HepG2 (cell line): Measurements from ENCODE around the gene POLR3K. TPM values are rescaled to one million over a fixed set of nuclear protein-coding genes. Genes with fewer than 3 reads are reported as not detected.

Source experiments
- CBX5 ChIP-seq: sonication (generic); formaldehyde crosslinking; IDR thresholded peaks from 2 replicates; pipeline ENCODE4 v1.4.0; 2020; ENCODE audit warnings: missing genetic modification reagents, borderline replicate concordance
- EEA1 ChIP-seq: sonication (generic); formaldehyde crosslinking; IDR thresholded peaks from 2 replicates; pipeline ENCODE4 v1.5.1; 2020; ENCODE audit warnings: mild to moderate bottlenecking, missing genetic modification reagents, borderline replicate concordance
- FOXJ3 ChIP-seq: sonication (generic); formaldehyde crosslinking; IDR thresholded peaks from 2 replicates; pipeline ENCODE4 v1.4.0; 2020; ENCODE audit warnings: missing genetic modification reagents, mild to moderate bottlenecking, borderline replicate concordance
- HNF4A ChIP-seq: sonication (generic); formaldehyde crosslinking; IDR thresholded peaks from 2 replicates; pipeline ENCODE4 v1.4.0; 2020; ENCODE audit warnings: missing genetic modification reagents
- HNRNPH1 ChIP-seq: fragments of 200-400 bp; formaldehyde crosslinking; optimal IDR thresholded peaks from 2 replicates; pipeline ENCODE3; 2017; ENCODE audit warnings: mild to moderate bottlenecking, low read depth, low read length
- KDM5A ChIP-seq: fragments of 200-600 bp; sonication (generic); IDR thresholded peaks from 2 replicates; pipeline ENCODE4 v1.7.0; 2018; ENCODE audit warnings: antibody characterized with exemption, mild to moderate bottlenecking, low read length, borderline replicate concordance
- MED1 ChIP-seq: sonication (generic); formaldehyde crosslinking; IDR thresholded peaks from 2 replicates; pipeline ENCODE4 v1.4.0; 2020; ENCODE audit warnings: missing genetic modification reagents
- MED8 ChIP-seq: sonication (generic); formaldehyde crosslinking; IDR thresholded peaks from 2 replicates; pipeline ENCODE4 v1.8.1; 2023; ENCODE audit warnings: mild to moderate bottlenecking, missing genetic modification reagents; ENCODE audit not compliant: insufficient replicate concordance
- NFIB ChIP-seq: sonication (generic); formaldehyde crosslinking; IDR thresholded peaks from 2 replicates; pipeline ENCODE4 v1.9.0; 2021; ENCODE audit warnings: missing genetic modification reagents, mild to moderate bottlenecking, borderline replicate concordance
- RCOR2 ChIP-seq: IDR thresholded peaks from 2 replicates; pipeline ENCODE4 v1.6.1; 2016; ENCODE audit warnings: missing biosample characterization, missing genetic modification reagents
- REL ChIP-seq: sonication (generic); formaldehyde crosslinking; conservative IDR thresholded peaks from 2 replicates; pipeline ENCODE4 v1.8.0; 2022; ENCODE audit warnings: mild to moderate bottlenecking, missing genetic modification reagents, moderate library complexity
- REPIN1 ChIP-seq: sonication (generic); formaldehyde crosslinking; IDR thresholded peaks from 2 replicates; pipeline ENCODE4 v1.8.0; 2022; ENCODE audit warnings: missing genetic modification reagents, low read depth, mild to moderate bottlenecking, borderline replicate concordance
- RNF2 ChIP-seq: fragments of 450-650 bp; conservative IDR thresholded peaks from 2 replicates; pipeline ENCODE4 v1.6.1; 2016; ENCODE audit warnings: low read depth
- SIN3A ChIP-seq: IDR thresholded peaks from 2 replicates; pipeline ENCODE4 v1.6.1; 2011; ENCODE audit warnings: low read depth, mild to moderate bottlenecking, control low read depth, low read length, borderline replicate concordance
- SUZ12 ChIP-seq: fragments of 150-350 bp; IDR thresholded peaks from 2 replicates; pipeline ENCODE4 v1.6.1; 2014; ENCODE audit warnings: low read depth, low read length
- XBP1 ChIP-seq: sonication (generic); formaldehyde crosslinking; IDR thresholded peaks from 2 replicates; pipeline ENCODE4 v1.5.0; 2020; ENCODE audit warnings: missing genetic modification reagents
- ZFP90 ChIP-seq: sonication (generic); formaldehyde crosslinking; IDR thresholded peaks from 2 replicates; pipeline ENCODE4 v1.8.0; 2022; ENCODE audit warnings: missing genetic modification reagents, mild to moderate bottlenecking, inconsistent platforms, borderline replicate concordance
- ZKSCAN1 ChIP-seq: fragments of 150-350 bp; IDR thresholded peaks from 2 replicates; pipeline ENCODE4 v1.6.1; 2014; ENCODE audit warnings: low read length
- ZNF367 ChIP-seq: sonication (generic); formaldehyde crosslinking; IDR thresholded peaks from 2 replicates; pipeline ENCODE4 v1.4.0; 2020; ENCODE audit warnings: missing genetic modification reagents, borderline replicate concordance
- polyA plus RNA-seq, 8 experiments: library from polyadenylated mRNA; depleted of rRNA in 3 of 8; stranded (reverse) in 7 of 8; unstranded in 1 of 8; fragments of >200 nt; fragmentation: Illumina TruSeq in 4 of 8; extraction: Trizol in 4 of 8; gene quantifications; 2 replicates each; pipeline versions ENCODE4 v1.2.1 to v1.2.3, GENCODE V29; 2011 to 2016; ENCODE audit warnings: low read depth in 4 of 8, missing spikeins in 1 of 8, mixed read lengths in 1 of 8; ENCODE audit not compliant: insufficient read depth in 1 of 8
- total RNA-seq, 5 experiments: library from RNA; depleted of rRNA; stranded (reverse); fragments of >200 nt; fragmentation: Illumina TruSeq; extraction: Trizol; gene quantifications; 2 replicates each; pipeline ENCODE4 v1.2.3, GENCODE V29; 2016; ENCODE audit warnings: low read depth in 1 of 5
- TF ChIP-seq, protein P1 (sequence below): sonication (generic); formaldehyde crosslinking; IDR thresholded peaks from 2 replicates; pipeline ENCODE4 v1.8.1; 2022; ENCODE audit warnings: mild to moderate bottlenecking, missing genetic modification reagents
- TF ChIP-seq, protein P2 (sequence below): sonication (generic); formaldehyde crosslinking; IDR thresholded peaks from 2 replicates; pipeline ENCODE4 v1.5.0; 2020; ENCODE audit warnings: missing genetic modification reagents
- TF ChIP-seq, protein P3 (sequence below): sonication (generic); formaldehyde crosslinking; IDR thresholded peaks from 2 replicates; pipeline ENCODE4 v1.4.0; 2020; ENCODE audit warnings: missing genetic modification reagents
- TF ChIP-seq, protein P4 (sequence below): sonication (generic); formaldehyde crosslinking; IDR thresholded peaks from 2 replicates; pipeline ENCODE4 v1.4.0; 2020; ENCODE audit warnings: missing genetic modification reagents
- TF ChIP-seq, protein P5 (sequence below): sonication (generic); formaldehyde crosslinking; IDR thresholded peaks from 2 replicates; pipeline ENCODE4 v1.5.0; 2020; ENCODE audit warnings: missing genetic modification reagents
- TF ChIP-seq, protein P6 (sequence below): sonication (generic); formaldehyde crosslinking; IDR thresholded peaks from 2 replicates; pipeline ENCODE4 v1.5.0; 2020; ENCODE audit warnings: missing genetic modification reagents

POLR3K gene
- total and polyA plus RNA-seq, 2 of the 13 experiments (the other 11 are each of a cell fraction or from before 2014, with no cell fraction given), result 14.8 to 18.8 TPM

DNA sequence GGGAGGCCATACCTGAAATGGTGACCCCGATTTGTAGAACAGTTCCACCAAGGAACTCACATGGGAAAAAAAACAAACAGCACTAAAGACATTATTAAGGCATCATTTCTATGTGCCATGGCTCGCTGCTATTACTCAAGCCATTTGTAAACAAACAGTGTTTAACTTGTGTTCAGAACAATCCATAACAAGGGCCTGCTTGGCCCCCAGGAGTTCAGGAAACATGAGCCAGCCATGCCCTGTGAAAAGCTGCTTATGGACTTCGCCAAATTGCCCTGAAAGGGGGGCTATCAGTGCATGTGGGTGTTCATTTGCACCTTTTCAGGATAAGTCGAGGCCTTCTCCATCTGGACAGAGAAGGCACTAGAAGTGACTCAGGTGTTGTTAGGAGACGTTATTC is 8.0 kb downstream of the POLR3K start (continued):
- TF ChIP-seq NFIB (CRISPR knock-in tag) (no peak), KDM5A (no peak), ZNF367 (CRISPR knock-in tag) (no peak), HNRNPH1 (no peak), REL (CRISPR knock-in tag) (no peak), RCOR2 (CRISPR knock-in tag) (no peak), EEA1 (CRISPR knock-in tag) (no peak), REPIN1 (CRISPR knock-in tag) (no peak), SIN3A (no peak), RNF2 (no peak), XBP1 (no peak), ZKSCAN1 (no peak), FOXJ3 (CRISPR knock-in tag) (no peak; the same call in 1 of the 2 replicates), SUZ12 (no peak), CBX5 (CRISPR knock-in tag) (no peak), MED8 (CRISPR knock-in tag) (no peak), ZFP90 (no peak), MED1 (CRISPR knock-in tag) (0 out of 2 replicates have a peak, but pooled peaks have one; percentile 29), HNF4A (CRISPR knock-in tag) (no peak)
- TF ChIP-seq, protein P1, sequence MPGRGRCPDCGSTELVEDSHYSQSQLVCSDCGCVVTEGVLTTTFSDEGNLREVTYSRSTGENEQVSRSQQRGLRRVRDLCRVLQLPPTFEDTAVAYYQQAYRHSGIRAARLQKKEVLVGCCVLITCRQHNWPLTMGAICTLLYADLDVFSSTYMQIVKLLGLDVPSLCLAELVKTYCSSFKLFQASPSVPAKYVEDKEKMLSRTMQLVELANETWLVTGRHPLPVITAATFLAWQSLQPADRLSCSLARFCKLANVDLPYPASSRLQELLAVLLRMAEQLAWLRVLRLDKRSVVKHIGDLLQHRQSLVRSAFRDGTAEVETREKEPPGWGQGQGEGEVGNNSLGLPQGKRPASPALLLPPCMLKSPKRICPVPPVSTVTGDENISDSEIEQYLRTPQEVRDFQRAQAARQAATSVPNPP (CRISPR knock-in tag), result no peak
- TF ChIP-seq, protein P2, sequence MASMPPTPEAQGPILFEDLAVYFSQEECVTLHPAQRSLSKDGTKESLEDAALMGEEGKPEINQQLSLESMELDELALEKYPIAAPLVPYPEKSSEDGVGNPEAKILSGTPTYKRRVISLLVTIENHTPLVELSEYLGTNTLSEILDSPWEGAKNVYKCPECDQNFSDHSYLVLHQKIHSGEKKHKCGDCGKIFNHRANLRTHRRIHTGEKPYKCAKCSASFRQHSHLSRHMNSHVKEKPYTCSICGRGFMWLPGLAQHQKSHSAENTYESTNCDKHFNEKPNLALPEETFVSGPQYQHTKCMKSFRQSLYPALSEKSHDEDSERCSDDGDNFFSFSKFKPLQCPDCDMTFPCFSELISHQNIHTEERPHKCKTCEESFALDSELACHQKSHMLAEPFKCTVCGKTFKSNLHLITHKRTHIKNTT, result no peak
- TF ChIP-seq, protein P3, sequence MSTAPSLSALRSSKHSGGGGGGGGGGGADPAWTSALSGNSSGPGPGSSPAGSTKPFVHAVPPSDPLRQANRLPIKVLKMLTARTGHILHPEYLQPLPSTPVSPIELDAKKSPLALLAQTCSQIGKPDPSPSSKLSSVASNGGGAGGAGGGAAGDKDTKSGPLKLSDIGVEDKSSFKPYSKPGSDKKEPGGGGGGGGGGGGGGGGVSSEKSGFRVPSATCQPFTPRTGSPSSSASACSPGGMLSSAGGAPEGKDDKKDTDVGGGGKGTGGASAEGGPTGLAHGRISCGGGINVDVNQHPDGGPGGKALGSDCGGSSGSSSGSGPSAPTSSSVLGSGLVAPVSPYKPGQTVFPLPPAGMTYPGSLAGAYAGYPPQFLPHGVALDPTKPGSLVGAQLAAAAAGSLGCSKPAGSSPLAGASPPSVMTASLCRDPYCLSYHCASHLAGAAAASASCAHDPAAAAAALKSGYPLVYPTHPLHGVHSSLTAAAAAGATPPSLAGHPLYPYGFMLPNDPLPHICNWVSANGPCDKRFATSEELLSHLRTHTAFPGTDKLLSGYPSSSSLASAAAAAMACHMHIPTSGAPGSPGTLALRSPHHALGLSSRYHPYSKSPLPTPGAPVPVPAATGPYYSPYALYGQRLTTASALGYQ, result no peak
- TF ChIP-seq, protein P4, sequence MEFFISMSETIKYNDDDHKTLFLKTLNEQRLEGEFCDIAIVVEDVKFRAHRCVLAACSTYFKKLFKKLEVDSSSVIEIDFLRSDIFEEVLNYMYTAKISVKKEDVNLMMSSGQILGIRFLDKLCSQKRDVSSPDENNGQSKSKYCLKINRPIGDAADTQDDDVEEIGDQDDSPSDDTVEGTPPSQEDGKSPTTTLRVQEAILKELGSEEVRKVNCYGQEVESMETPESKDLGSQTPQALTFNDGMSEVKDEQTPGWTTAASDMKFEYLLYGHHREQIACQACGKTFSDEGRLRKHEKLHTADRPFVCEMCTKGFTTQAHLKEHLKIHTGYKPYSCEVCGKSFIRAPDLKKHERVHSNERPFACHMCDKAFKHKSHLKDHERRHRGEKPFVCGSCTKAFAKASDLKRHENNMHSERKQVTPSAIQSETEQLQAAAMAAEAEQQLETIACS (CRISPR knock-in tag), result no peak
- TF ChIP-seq, protein P5, sequence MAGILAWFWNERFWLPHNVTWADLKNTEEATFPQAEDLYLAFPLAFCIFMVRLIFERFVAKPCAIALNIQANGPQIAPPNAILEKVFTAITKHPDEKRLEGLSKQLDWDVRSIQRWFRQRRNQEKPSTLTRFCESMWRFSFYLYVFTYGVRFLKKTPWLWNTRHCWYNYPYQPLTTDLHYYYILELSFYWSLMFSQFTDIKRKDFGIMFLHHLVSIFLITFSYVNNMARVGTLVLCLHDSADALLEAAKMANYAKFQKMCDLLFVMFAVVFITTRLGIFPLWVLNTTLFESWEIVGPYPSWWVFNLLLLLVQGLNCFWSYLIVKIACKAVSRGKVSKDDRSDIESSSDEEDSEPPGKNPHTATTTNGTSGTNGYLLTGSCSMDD, result no peak
- TF ChIP-seq, protein P6, sequence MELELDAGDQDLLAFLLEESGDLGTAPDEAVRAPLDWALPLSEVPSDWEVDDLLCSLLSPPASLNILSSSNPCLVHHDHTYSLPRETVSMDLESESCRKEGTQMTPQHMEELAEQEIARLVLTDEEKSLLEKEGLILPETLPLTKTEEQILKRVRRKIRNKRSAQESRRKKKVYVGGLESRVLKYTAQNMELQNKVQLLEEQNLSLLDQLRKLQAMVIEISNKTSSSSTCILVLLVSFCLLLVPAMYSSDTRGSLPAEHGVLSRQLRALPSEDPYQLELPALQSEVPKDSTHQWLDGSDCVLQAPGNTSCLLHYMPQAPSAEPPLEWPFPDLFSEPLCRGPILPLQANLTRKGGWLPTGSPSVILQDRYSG (CRISPR knock-in tag), result no peak
